ENCODE measurements around the gene DISC1.

DNA sequence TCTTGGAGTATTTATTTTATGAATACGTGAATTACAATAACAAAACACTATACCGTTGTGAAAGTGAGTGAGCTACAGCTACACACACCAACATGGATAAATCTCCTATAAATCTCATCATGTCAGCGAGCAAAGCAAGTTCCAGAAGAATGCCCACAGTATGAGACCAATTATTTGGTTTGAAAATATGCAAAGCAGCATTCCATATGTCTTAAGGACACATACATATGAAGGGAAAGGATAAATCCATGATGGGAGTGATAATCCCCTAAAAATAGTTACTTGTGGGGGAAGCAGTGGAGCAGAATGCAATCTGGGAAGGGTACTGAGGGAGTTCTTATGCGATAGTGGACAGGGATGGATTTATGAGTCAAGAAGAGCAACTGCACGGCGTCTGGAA is 261.3 kb downstream of the DISC1 start:
- TF ChIP-seq, protein P1, sequence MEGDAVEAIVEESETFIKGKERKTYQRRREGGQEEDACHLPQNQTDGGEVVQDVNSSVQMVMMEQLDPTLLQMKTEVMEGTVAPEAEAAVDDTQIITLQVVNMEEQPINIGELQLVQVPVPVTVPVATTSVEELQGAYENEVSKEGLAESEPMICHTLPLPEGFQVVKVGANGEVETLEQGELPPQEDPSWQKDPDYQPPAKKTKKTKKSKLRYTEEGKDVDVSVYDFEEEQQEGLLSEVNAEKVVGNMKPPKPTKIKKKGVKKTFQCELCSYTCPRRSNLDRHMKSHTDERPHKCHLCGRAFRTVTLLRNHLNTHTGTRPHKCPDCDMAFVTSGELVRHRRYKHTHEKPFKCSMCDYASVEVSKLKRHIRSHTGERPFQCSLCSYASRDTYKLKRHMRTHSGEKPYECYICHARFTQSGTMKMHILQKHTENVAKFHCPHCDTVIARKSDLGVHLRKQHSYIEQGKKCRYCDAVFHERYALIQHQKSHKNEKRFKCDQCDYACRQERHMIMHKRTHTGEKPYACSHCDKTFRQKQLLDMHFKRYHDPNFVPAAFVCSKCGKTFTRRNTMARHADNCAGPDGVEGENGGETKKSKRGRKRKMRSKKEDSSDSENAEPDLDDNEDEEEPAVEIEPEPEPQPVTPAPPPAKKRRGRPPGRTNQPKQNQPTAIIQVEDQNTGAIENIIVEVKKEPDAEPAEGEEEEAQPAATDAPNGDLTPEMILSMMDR (IDR thresholded peaks at IDR 0.05), result no peak
- TF ChIP-seq POLR2A (IDR thresholded peaks at IDR 0.05), result no peak

Data from uterus (tissue), 2 donors.